ENCODE measurements around the gene MYO1H. TPM values are rescaled to one million over a fixed set of nuclear protein-coding genes. Genes with fewer than 3 reads are reported as not detected.
A peak's percentile ranks its signal among the peaks of the same experiment; 100 is the strongest.

MYO1H gene, protein sequence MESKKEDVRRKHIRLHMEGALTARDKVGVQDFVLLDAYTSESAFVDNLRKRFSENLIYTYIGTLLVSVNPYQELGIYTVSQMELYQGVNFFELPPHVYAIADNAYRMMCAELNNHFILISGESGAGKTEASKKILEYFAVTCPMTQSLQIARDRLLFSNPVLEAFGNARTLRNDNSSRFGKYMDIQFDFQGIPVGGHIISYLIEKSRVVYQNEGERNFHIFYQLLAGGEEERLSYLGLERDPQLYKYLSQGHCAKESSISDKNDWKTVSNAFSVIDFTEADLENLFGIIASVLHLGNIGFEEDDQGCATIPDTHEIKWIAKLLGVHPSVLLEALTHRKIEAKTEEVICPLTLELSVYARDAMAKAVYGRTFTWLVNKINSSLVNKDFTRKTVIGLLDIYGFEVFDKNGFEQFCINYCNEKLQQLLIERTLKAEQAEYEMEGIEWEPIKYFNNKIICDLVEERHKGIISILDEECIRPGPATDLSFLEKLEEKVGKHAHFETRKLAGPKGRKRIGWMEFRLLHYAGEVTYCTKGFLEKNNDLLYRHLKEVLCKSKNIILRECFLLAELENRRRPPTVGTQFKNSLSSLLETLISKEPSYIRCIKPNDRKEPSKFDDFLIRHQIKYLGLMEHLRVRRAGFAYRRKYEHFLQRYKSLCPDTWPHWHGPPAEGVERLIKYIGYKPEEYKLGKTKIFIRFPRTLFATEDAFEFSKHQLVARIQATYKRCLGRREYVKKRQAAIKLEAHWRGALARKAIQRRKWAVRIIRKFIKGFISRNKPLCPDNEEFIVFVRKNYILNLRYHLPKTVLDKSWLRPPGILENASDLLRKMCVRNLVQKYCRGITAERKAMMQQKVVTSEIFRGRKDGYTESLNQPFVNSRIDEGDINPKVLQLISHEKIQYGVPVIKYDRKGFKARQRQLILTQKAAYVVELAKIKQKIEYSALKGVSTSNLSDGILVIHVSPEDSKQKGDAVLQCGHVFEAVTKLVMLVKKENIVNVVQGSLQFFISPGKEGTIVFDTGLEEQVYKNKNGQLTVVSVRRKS
- not detected for total RNA-seq

DNA sequence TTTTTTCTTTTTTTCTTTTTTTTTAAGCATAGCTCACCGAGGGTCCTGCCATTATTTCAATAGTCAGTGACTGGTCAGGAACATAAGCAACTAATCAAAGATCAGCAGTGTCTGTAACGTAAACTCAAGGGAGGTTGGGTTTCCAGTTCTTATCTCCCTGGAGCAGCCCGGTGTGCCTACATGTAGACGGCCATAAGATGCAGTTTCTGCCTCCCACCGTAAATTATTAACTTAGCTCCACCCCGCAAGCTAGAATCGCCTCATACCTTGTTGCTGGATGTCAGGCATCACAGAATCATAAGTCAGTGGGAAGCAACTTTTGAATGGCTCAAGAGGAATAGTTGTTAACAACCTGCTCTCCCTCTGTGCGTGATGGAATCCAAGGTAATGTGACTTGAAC lies at the start of gene MYO1H:
Gene MYO1H (plus strand): TSS at position 312 of the 400 bp plus-strand sequence. CDS start 61 bp downstream, at position 373.
- CTCF ChIA-PET, result interaction anchor here (1.2 kb wide), 1 partner anchor 38 kb away, joined by 4 read pairs; no protein-coding TSS in a partner anchor

GRCh38 chr12:109299849-109300248 lies 47.9 kb upstream of the MYO1H start:
- Mint-ChIP-seq H3K9me3 (no peaks in the 10 kb centered on the region), H3K4me1 (no peaks in the 10 kb centered on the region), H3K4me3 (no peak overlapping the region), H3K27ac (no peak overlapping the region), H3K36me3 (ENCODE audit: low read depth) (no peaks in the 10 kb centered on the region), H3K27me3 (peaks cover 7% of the 10 kb centered on the region)
- ChIA-PET CTCF (no interaction called here), POLR2A (no interaction called here)
- DNase-seq, result no peak

More for the DNA sequence above, at the start of gene MYO1H:
- no peak for DNase-seq
- POLR2A ChIA-PET, result no interaction called here
- Mint-ChIP-seq H3K4me1 (no peaks in the 10 kb centered on the region), H3K4me3 (no peak within 1 kb of the TSS), H3K9me3 (no peaks in the 10 kb centered on the region), H3K27me3 (peaks cover 37% of the 10 kb centered on the region), H3K36me3 (ENCODE audit: low read depth) (no peaks in the 10 kb centered on the region), H3K27ac (no peak within 1 kb of the TSS)

- no peak for DNase-seq
- no peaks in the 10 kb centered on the region for H3K9me3 Mint-ChIP-seq
- H3K27me3 Mint-ChIP-seq, result peaks cover 15% of the 10 kb centered on the region
- CTCF ChIA-PET, result interaction anchor here (1.1 to 1.5 kb wide), 3 partner anchors 84 to 189 kb away, joined by 3 to 4 read pairs (median 3); no protein-coding TSS in a partner anchor
- no peaks in the 10 kb centered on the region for H3K36me3 Mint-ChIP-seq (ENCODE audit: low read depth)
- no peak overlapping the region for H3K4me3 Mint-ChIP-seq
- POLR2A ChIA-PET, result no interaction called here
- H3K4me1 Mint-ChIP-seq, result no peaks in the 10 kb centered on the region
- no peak overlapping the region for H3K27ac Mint-ChIP-seq
Measured at GRCh38 chr12:109301643-109302168, 46.0 kb upstream of the MYO1H start.

- no peak for DNase-seq
- no peaks in the 10 kb centered on the region for H3K4me1 Mint-ChIP-seq
- H3K27ac Mint-ChIP-seq, result no peak overlapping the region
- ChIA-PET CTCF (interaction anchor here (1.0 to 1.5 kb wide), 5 partner anchors 9 to 189 kb away, joined by 3 to 4 read pairs (median 3); no protein-coding TSS in a partner anchor), POLR2A (no interaction called here)
- no peaks in the 10 kb centered on the region for H3K9me3 Mint-ChIP-seq
- no peaks in the 10 kb centered on the region for H3K36me3 Mint-ChIP-seq (ENCODE audit: low read depth)
- no peak overlapping the region for H3K4me3 Mint-ChIP-seq
- H3K27me3 Mint-ChIP-seq, result peaks cover 21% of the 10 kb centered on the region
Measured at GRCh38 chr12:109302358-109302757, 45.3 kb upstream of the MYO1H start.

GRCh38 chr12:109302770-109303169 lies 44.9 kb upstream of the MYO1H start:
- POLR2A ChIA-PET, result no interaction called here
- no peak overlapping the region for H3K27ac Mint-ChIP-seq
- no peaks in the 10 kb centered on the region for H3K4me1 Mint-ChIP-seq

GRCh38 chr12:109304485-109304884 lies 43.2 kb upstream of the MYO1H start:
- POLR2A ChIA-PET, result no interaction called here
- no peaks in the 10 kb centered on the region for H3K9me3 Mint-ChIP-seq
- peaks cover 2% of the 10 kb centered on the region for H3K4me1 Mint-ChIP-seq
- no peak overlapping the region for H3K4me3 Mint-ChIP-seq
- no peak overlapping the region for H3K27ac Mint-ChIP-seq
- CTCF ChIA-PET, result no interaction called here
- H3K36me3 Mint-ChIP-seq (ENCODE audit: low read depth), result no peaks in the 10 kb centered on the region
- H3K27me3 Mint-ChIP-seq, result peaks cover 39% of the 10 kb centered on the region
- DNase-seq, result no peak

More at GRCh38 chr12:109302770-109303169, 44.9 kb upstream of the MYO1H start:
- Mint-ChIP-seq H3K4me3 (no peak overlapping the region), H3K9me3 (no peaks in the 10 kb centered on the region), H3K36me3 (ENCODE audit: low read depth) (no peaks in the 10 kb centered on the region), H3K27me3 (peaks cover 25% of the 10 kb centered on the region)
- CTCF ChIA-PET, result interaction anchor here (1.0 to 1.5 kb wide), 3 partner anchors 9 to 83 kb away, joined by 3 to 4 read pairs (median 3); no protein-coding TSS in a partner anchor
- no peak for DNase-seq

- peaks cover 44% of the 10 kb centered on the region for H3K27me3 Mint-ChIP-seq
- CTCF ChIA-PET, result no interaction called here
Measured at GRCh38 chr12:109305547-109305946, 42.2 kb upstream of the MYO1H start.

DNA sequence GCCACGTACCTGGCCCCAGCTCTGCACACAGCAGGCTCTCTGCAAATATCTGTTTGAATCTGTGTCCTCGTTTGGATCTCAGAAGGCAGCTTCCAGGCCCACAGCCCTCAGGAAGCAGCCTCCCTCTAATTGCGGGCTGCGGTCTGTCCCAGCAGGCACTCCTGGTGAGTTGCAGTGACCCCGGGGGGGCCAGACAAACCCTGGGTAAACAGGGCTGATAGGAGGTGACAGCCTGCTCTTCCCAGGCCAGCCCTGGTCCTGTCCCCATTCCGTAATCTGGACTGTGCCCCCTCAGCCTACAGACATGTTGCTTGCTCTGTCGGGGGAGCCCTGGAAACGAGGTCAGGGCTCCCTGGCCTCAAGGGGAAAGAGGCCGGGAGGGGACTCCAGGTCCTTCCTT lies 40.6 kb upstream of the MYO1H start:
- peaks cover 53% of the 10 kb centered on the region for H3K27me3 Mint-ChIP-seq
- DNase-seq, result no peak
- H3K27ac Mint-ChIP-seq, result no peak overlapping the region
- H3K4me1 Mint-ChIP-seq, result peaks cover 9% of the 10 kb centered on the region
- H3K36me3 Mint-ChIP-seq (ENCODE audit: low read depth), result no peaks in the 10 kb centered on the region
- POLR2A ChIA-PET, result no interaction called here
- H3K9me3 Mint-ChIP-seq, result no peaks in the 10 kb centered on the region
- no peak overlapping the region for H3K4me3 Mint-ChIP-seq
- CTCF ChIA-PET, result no interaction called here

More at GRCh38 chr12:109305547-109305946, 42.2 kb upstream of the MYO1H start:
- no peaks in the 10 kb centered on the region for H3K36me3 Mint-ChIP-seq (ENCODE audit: low read depth)
- POLR2A ChIA-PET, result no interaction called here
- H3K9me3 Mint-ChIP-seq, result no peaks in the 10 kb centered on the region
- H3K4me1 Mint-ChIP-seq, result peaks cover 6% of the 10 kb centered on the region
- H3K27ac Mint-ChIP-seq, result no peak overlapping the region
- H3K4me3 Mint-ChIP-seq, result no peak overlapping the region
- no peak for DNase-seq

- POLR2A ChIA-PET, result no interaction called here
- no peaks in the 10 kb centered on the region for H3K36me3 Mint-ChIP-seq (ENCODE audit: low read depth)
- no peak within 1 kb of the TSS for H3K27ac Mint-ChIP-seq
- H3K4me3 Mint-ChIP-seq, result peak within 1 kb of the TSS; percentile 59
- H3K9me3 Mint-ChIP-seq, result no peaks in the 10 kb centered on the region
- CTCF ChIA-PET, result no interaction called here
- H3K27me3 Mint-ChIP-seq, result peaks cover 60% of the 10 kb centered on the region
- no peak for DNase-seq
- peaks cover 9% of the 10 kb centered on the region for H3K4me1 Mint-ChIP-seq
Measured at GRCh38 chr12:109308534-109309380, 38.9 kb upstream of the MYO1H start, which contains the start of gene FOXN4. FOXN4 (minus strand) TSS chr12:109309284; CDS start chr12:109308321, 963 bp downstream.

DNA sequence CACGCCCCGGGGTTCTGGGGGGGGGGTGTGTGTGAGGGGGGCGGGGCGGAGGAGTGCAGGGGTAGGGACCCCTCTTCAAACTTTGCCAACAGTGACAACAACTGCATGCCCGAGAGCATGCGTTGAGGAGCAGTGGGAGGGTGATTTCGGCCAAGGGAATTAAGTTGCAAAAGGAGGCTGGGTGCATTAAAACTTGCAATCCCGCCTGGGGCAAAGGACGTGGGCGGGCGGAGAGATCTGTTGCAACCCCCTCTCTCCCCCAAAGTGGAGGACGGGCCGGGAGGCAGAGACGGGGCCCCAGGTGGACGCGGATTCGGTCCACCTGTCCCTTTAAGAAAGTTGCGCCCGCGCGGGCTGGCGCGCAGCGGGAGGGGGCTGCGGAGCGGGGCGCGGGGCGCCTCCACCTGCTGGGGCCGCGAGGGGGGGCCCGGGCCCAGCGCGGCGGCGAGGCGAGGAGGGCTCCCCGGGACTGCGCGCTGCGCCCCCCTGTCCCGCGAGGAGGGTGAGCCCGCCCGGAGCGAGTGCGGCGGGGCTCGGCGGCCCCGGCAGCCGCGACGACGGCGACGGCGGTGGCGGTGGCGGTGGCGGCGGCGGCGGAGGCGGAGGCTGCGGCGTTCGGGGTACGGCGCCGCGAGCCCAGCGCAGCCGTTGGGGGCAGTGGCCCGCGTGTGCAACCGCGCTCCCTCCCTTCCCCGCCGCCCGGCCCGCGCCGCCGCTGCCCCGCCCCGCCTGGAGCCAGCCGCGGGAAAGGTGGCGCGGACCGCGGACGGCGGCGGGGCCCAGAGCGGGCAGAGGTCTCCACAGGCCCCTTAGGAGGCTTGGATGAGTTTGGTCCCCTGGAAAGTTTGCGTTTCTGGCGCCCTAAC lies 38.1 kb upstream of the MYO1H start:
- DNase-seq, result no peak
- no peaks in the 10 kb centered on the region for H3K36me3 Mint-ChIP-seq (ENCODE audit: low read depth)
- ChIA-PET CTCF (no interaction called here), POLR2A (no interaction called here)
- H3K9me3 Mint-ChIP-seq, result no peaks in the 10 kb centered on the region
- H3K4me1 Mint-ChIP-seq, result peaks cover 9% of the 10 kb centered on the region
- no peak overlapping the region for H3K27ac Mint-ChIP-seq
- peaks cover 62% of the 10 kb centered on the region for H3K27me3 Mint-ChIP-seq
- peak overlapping the region; percentile 59 for H3K4me3 Mint-ChIP-seq

DNA sequence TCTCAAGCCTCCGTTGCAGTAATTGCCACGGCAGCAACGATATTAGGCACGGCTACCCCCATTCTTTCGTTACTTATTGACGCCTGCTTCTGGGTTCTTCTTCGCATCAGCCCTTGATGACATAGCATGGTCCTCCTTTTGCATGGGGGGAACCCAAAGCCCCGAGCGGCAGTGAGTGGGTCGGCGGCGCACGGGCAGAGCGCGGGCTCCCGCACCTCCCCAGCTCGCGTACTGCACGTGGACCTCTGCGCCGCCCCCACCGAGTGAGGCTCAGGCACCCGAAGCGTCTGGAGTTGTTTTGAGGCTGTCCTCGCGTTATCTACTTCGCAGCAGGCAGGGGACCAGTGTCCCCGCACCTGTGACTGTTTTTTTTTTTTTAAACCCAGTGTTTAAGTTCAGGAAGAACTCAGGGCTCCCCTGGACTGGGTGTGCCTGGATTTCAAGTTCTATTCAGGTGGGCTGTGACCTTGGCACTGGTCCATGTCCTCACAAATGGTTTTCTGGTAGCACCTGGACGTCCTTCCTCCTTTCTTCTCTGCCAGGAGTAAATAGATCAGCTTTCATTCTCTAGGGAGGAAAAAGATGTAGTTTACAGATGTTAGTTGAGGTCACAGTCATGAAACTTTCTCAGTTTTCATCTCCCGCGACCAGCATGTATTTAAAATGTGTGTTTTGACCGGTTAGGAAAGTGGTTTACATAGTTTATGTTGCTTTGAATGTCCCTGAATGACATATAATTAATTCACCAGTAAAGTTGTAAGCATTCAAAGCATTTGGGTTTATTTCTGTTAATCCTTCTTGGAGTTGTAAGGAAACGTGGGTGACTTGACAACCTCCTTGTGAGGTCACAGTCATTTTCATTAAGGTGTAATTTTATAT lies 37.2 kb upstream of the MYO1H start:
- Mint-ChIP-seq H3K36me3 (ENCODE audit: low read depth) (no peaks in the 10 kb centered on the region), H3K4me3 (peak overlapping the region; percentile 56), H3K27ac (no peak overlapping the region), H3K4me1 (peaks cover 9% of the 10 kb centered on the region), H3K27me3 (peaks cover 65% of the 10 kb centered on the region), H3K9me3 (no peaks in the 10 kb centered on the region)
- POLR2A ChIA-PET, result no interaction called here
- CTCF ChIA-PET, result no interaction called here
- DNase-seq, result no peak
